ENCODE data around the gene TMPRSS11A. TPM values are rescaled to one million over a fixed set of nuclear protein-coding genes. Genes with fewer than 3 reads are reported as not detected.

TMPRSS11A gene
- total and polyA plus RNA-seq, 7 experiments from 2014 or later: not detected

- ATAC-seq (no peak), DNase-seq (peak in 5 of 9 donors; percentile 7 to 18 (median 13))
- H3K4me1 ChIP-seq (ENCODE audit: control insufficient read depth in 2 of 2, insufficient read depth in 2 of 2, low read length in 2 of 2): no peaks in the 10 kb centered on the region
- POLR2A ChIA-PET: interaction anchor here (0.8 kb wide), 1 partner anchor 11 kb away, joined by 3 read pairs; no protein-coding TSS in a partner anchor
- Mint-ChIP-seq H3K36me3 (peaks cover 0 to 6% (median 0%) of the 10 kb centered on the region in 5 donors), H3K9me3 (peaks cover 0 to 17% (median 4%) of the 10 kb centered on the region in 11 donors), H3K4me3 (no peak overlapping the region), H3K27me3 (peaks cover 3 to 26% (median 13%) of the 10 kb centered on the region in 5 donors), H3K27ac (no peak overlapping the region), H3K4me1 (peaks cover 0 to 2% (median 0%) of the 10 kb centered on the region in 7 donors)
- H3K27me3 ChIP-seq (ENCODE audit: control insufficient read depth in 2 of 2, insufficient read depth in 2 of 2, low read length in 2 of 2): no peaks in the 10 kb centered on the region
- CTCF ChIA-PET: interaction anchor here (0.6 to 0.9 kb wide), 2 partner anchors 161 to 359 kb away, joined by 3 read pairs; no protein-coding TSS in a partner anchor
- H3K9me3 ChIP-seq (ENCODE audit: control insufficient read depth in 2 of 3, low read length in 3 of 3): no peaks in the 10 kb centered on the region
- no peaks in the 10 kb centered on the region for H3K36me3 ChIP-seq (ENCODE audit: control insufficient read depth in 2 of 3, insufficient read depth in 3 of 3, low read length in 3 of 3)
- intact Hi-C loops (cut with micrococcal nuclease): loop anchor here (1.0 to 5.0 kb wide), 3 partner anchors 163 to 361 kb away; no protein-coding TSS in a partner anchor
- H3K27ac ChIP-seq (ENCODE audit: low read depth, low read length): no peak overlapping the region
- no peak overlapping the region for H3K4me3 ChIP-seq (ENCODE audit: low read length)
Measured at GRCh38 chr4:67909905-67910584, 53.2 kb downstream of the TMPRSS11A start.

- H3K36me3 ChIP-seq (ENCODE audit: control insufficient read depth in 2 of 3, insufficient read depth in 3 of 3, low read length in 3 of 3): no peaks in the 10 kb centered on the region
- H3K4me3 ChIP-seq (ENCODE audit: low read length): no peak overlapping the region
- peaks cover 0 to 6% (median 0%) of the 10 kb centered on the region in 5 donors for H3K36me3 Mint-ChIP-seq
- no peak for DNase-seq
- no peak for ATAC-seq
- no peak overlapping the region for H3K27ac ChIP-seq (ENCODE audit: low read depth, low read length)
- H3K9me3 Mint-ChIP-seq: peaks cover 0 to 17% (median 4%) of the 10 kb centered on the region in 11 donors
- no peaks in the 10 kb centered on the region for H3K9me3 ChIP-seq (ENCODE audit: control insufficient read depth in 2 of 3, low read length in 3 of 3)
- peaks cover 0 to 2% (median 0%) of the 10 kb centered on the region in 7 donors for H3K4me1 Mint-ChIP-seq
- peaks cover 3 to 24% (median 13%) of the 10 kb centered on the region in 5 donors for H3K27me3 Mint-ChIP-seq
- H3K4me3 Mint-ChIP-seq: no peak overlapping the region
- H3K4me1 ChIP-seq (ENCODE audit: control insufficient read depth in 2 of 2, insufficient read depth in 2 of 2, low read length in 2 of 2): no peaks in the 10 kb centered on the region
- CTCF ChIA-PET: no interaction called here
- H3K27me3 ChIP-seq (ENCODE audit: control insufficient read depth in 2 of 2, insufficient read depth in 2 of 2, low read length in 2 of 2): no peaks in the 10 kb centered on the region
- intact Hi-C loops (cut with micrococcal nuclease): no loop called here
- POLR2A ChIA-PET: no interaction called here
- H3K27ac Mint-ChIP-seq: no peak overlapping the region
Measured at GRCh38 chr4:67907650-67908049, 55.6 kb downstream of the TMPRSS11A start.

DNA sequence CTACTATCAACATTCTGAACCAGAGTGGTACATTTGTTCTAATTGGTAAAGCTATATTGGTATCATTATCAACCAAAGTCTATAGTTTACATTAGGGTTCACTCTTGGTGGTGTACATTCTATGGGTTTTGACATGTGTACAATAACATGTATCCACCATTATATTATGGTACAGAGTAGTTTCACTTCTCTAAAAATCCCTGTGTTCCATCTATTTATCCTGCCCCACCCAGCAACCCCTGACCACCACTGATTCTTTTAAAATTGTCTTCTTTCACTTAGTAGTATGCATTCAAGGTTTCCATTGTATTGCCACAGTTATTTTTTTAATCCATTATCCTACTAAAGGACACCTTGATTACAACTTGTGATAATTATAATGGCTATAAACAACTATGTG, 64.2 kb downstream of the TMPRSS11A start:
- Mint-ChIP-seq H3K27ac (no peak overlapping the region), H3K4me3 (no peak overlapping the region), H3K36me3 (no peaks in the 10 kb centered on the region)

GRCh38 chr4:67897686-67898085, 65.6 kb downstream of the TMPRSS11A start:
- H3K27ac ChIP-seq (ENCODE audit: low read depth, low read length): no peak overlapping the region
- Mint-ChIP-seq H3K36me3 (no peaks in the 10 kb centered on the region), H3K4me3 (no peak overlapping the region), H3K27me3 (no peaks in the 10 kb centered on the region), H3K27ac (no peak overlapping the region), H3K4me1 (peaks cover 0 to 7% (median 0%) of the 10 kb centered on the region in 7 donors), H3K9me3 (peaks cover 0 to 5% (median 0%) of the 10 kb centered on the region in 11 donors)
- ChIA-PET POLR2A (no interaction called here), CTCF (interaction anchor here (0.6 kb wide), 1 partner anchor 810 kb away, joined by 3 read pairs; no protein-coding TSS in a partner anchor)
- DNase-seq (no peak), ATAC-seq (no peak)
- H3K36me3 ChIP-seq (ENCODE audit: control insufficient read depth in 2 of 3, insufficient read depth in 3 of 3, low read length in 3 of 3): no peaks in the 10 kb centered on the region
- no peaks in the 10 kb centered on the region for H3K9me3 ChIP-seq (ENCODE audit: control insufficient read depth in 2 of 3, low read length in 3 of 3)
- no peaks in the 10 kb centered on the region for H3K27me3 ChIP-seq (ENCODE audit: control insufficient read depth in 2 of 2, insufficient read depth in 2 of 2, low read length in 2 of 2)
- no peak overlapping the region for H3K4me3 ChIP-seq (ENCODE audit: low read length)
- intact Hi-C loops (cut with micrococcal nuclease): no loop called here
- no peaks in the 10 kb centered on the region for H3K4me1 ChIP-seq (ENCODE audit: control insufficient read depth in 2 of 2, insufficient read depth in 2 of 2, low read length in 2 of 2)

More for the DNA sequence above, 64.2 kb downstream of the TMPRSS11A start:
- no peak for DNase-seq
- intact Hi-C loops (cut with micrococcal nuclease): no loop called here
- CTCF ChIA-PET: no interaction called here
- H3K36me3 ChIP-seq (ENCODE audit: control insufficient read depth in 2 of 3, insufficient read depth in 3 of 3, low read length in 3 of 3): no peaks in the 10 kb centered on the region
- no peaks in the 10 kb centered on the region for H3K27me3 ChIP-seq (ENCODE audit: control insufficient read depth in 2 of 2, insufficient read depth in 2 of 2, low read length in 2 of 2)
- Mint-ChIP-seq H3K27me3 (peaks cover 0 to 4% (median 0%) of the 10 kb centered on the region in 5 donors), H3K9me3 (peaks cover 0 to 5% (median 0%) of the 10 kb centered on the region in 11 donors), H3K4me1 (peaks cover 0 to 7% (median 0%) of the 10 kb centered on the region in 7 donors)
- no peak overlapping the region for H3K27ac ChIP-seq (ENCODE audit: low read depth, low read length)
- POLR2A ChIA-PET: no interaction called here
- no peak overlapping the region for H3K4me3 ChIP-seq (ENCODE audit: low read length)
- H3K4me1 ChIP-seq (ENCODE audit: control insufficient read depth in 2 of 2, insufficient read depth in 2 of 2, low read length in 2 of 2): no peaks in the 10 kb centered on the region
- no peak for ATAC-seq
- H3K9me3 ChIP-seq (ENCODE audit: control insufficient read depth in 2 of 3, low read length in 3 of 3): no peaks in the 10 kb centered on the region

DNA sequence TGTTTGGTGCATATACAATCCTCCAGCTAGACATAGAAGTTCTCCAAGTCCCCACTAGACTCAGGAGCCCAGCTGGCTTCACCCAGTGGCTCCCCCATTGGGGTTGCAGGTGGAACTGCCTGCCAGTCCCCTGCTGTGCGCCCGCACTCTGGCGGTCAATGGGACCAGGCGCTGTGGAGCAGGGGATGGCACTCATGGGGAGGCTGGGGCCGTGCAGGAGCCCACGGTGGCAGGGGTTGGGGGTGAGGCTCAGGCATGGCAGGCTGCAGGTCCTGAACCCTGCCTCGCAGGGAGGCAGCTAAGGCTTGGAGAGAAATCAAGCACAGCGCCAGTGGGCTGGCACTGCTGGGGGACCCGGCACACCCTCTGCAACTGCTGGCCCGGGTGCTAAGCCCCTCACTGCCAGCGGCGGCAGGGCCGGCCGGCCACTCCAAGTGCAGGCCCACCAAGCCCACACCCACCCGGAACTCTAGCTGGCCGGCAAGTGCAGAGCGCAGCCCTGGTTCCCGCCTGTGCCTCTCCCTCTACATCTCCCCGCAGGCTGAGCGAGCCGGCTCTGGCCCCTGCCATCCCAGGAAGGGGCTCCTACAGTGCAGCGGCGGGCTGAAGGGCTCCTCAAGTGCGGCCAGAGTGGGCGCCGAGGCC, 66.8 kb downstream of the TMPRSS11A start:
- Mint-ChIP-seq H3K36me3 (no peaks in the 10 kb centered on the region), H3K9me3 (peaks cover 0 to 5% (median 0%) of the 10 kb centered on the region in 11 donors), H3K27me3 (no peaks in the 10 kb centered on the region), H3K4me1 (peaks cover 0 to 7% (median 0%) of the 10 kb centered on the region in 7 donors), H3K27ac (no peak overlapping the region), H3K4me3 (no peak overlapping the region)
- no peaks in the 10 kb centered on the region for H3K9me3 ChIP-seq (ENCODE audit: control insufficient read depth in 2 of 3, low read length in 3 of 3)
- no peaks in the 10 kb centered on the region for H3K27me3 ChIP-seq (ENCODE audit: control insufficient read depth in 2 of 2, insufficient read depth in 2 of 2, low read length in 2 of 2)
- intact Hi-C loops (cut with micrococcal nuclease): no loop called here
- DNase-seq: no peak
- no peak overlapping the region for H3K27ac ChIP-seq (ENCODE audit: low read depth, low read length)
- no peaks in the 10 kb centered on the region for H3K4me1 ChIP-seq (ENCODE audit: control insufficient read depth in 2 of 2, insufficient read depth in 2 of 2, low read length in 2 of 2)
- no peak overlapping the region for H3K4me3 ChIP-seq (ENCODE audit: low read length)
- ChIA-PET POLR2A (no interaction called here), CTCF (interaction anchor here (0.5 kb wide), 1 partner anchor 139 kb away, joined by 5 read pairs; no protein-coding TSS in a partner anchor)
- no peaks in the 10 kb centered on the region for H3K36me3 ChIP-seq (ENCODE audit: control insufficient read depth in 2 of 3, insufficient read depth in 3 of 3, low read length in 3 of 3)
- no peak for ATAC-seq

- H3K4me3 Mint-ChIP-seq: no peak overlapping the region
- POLR2A ChIA-PET: no interaction called here
- ATAC-seq: no peak
Measured at GRCh38 chr4:67894659-67895058, 68.6 kb downstream of the TMPRSS11A start.

More at GRCh38 chr4:67894659-67895058, 68.6 kb downstream of the TMPRSS11A start:
- no peaks in the 10 kb centered on the region for H3K27me3 Mint-ChIP-seq
- no peaks in the 10 kb centered on the region for H3K36me3 ChIP-seq (ENCODE audit: control insufficient read depth in 2 of 3, insufficient read depth in 3 of 3, low read length in 3 of 3)
- H3K27me3 ChIP-seq (ENCODE audit: control insufficient read depth in 2 of 2, insufficient read depth in 2 of 2, low read length in 2 of 2): no peaks in the 10 kb centered on the region
- no peak overlapping the region for H3K27ac Mint-ChIP-seq
- H3K9me3 ChIP-seq (ENCODE audit: control insufficient read depth in 2 of 3, low read length in 3 of 3): no peaks in the 10 kb centered on the region
- intact Hi-C loops (cut with micrococcal nuclease): no loop called here
- CTCF ChIA-PET: no interaction called here
- peaks cover 0 to 7% (median 0%) of the 10 kb centered on the region in 7 donors for H3K4me1 Mint-ChIP-seq
- H3K27ac ChIP-seq (ENCODE audit: low read depth, low read length): no peak overlapping the region
- H3K4me1 ChIP-seq (ENCODE audit: control insufficient read depth in 2 of 2, insufficient read depth in 2 of 2, low read length in 2 of 2): no peaks in the 10 kb centered on the region
- no peak for DNase-seq
- H3K36me3 Mint-ChIP-seq: no peaks in the 10 kb centered on the region
- H3K4me3 ChIP-seq (ENCODE audit: low read length): no peak overlapping the region
- peaks cover 0 to 9% (median 0%) of the 10 kb centered on the region in 11 donors for H3K9me3 Mint-ChIP-seq

Measured in naive thymus-derived CD4-positive, alpha-beta T cell (primary cell).